Astrocyte of the cerebellum (primary cell): Measurements from ENCODE around the gene ANO3.

Experiments
- DNase-seq: peaks from one replicate; pipeline ENCODE4 v3.0.0-alpha.2; 2011; ENCODE audit warnings: low read depth
- H3K4me3 ChIP-seq: 2 replicates; pipeline ENCODE4 v1.5.1; 2011; ENCODE audit warnings: mild to moderate bottlenecking, low read depth, low read length, moderate library complexity
- in situ Hi-C: cut with HindIII; loops from 2 replicates; pipeline ENCODE4 v1.10.0; 2017; ENCODE audit warnings: low sequenced_read_pairs
- TF ChIP-seq, protein P1 (sequence below): IDR thresholded peaks from 2 replicates; pipeline ENCODE4 v1.5.1; 2012; ENCODE audit warnings: low read length, low read depth, moderate library complexity, mild to moderate bottlenecking; ENCODE audit errors: missing control alignments

ANO3 gene

DNA sequence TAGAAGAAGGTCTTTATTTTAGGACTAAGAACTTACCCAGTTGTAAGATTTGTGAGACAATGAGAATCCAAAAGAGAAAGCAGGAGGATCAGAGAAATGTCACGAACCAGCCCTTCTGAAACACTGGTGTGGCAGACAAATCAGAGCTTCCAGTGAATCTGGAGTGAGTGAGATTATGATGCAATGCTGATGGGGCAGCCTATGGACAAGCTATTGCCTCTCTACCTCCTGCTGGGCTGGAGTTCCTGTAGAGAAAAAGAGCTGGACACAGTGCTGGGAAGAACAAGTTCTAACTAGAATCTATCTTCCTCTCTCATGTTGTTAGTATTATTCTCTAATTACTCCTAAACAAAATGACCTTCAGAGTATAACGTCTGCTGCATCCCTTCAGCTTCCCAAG, 12.0 kb upstream of the ANO3 start:
- no peak for DNase-seq
- in situ Hi-C loops, result no loop called here
- TF ChIP-seq, protein P1, sequence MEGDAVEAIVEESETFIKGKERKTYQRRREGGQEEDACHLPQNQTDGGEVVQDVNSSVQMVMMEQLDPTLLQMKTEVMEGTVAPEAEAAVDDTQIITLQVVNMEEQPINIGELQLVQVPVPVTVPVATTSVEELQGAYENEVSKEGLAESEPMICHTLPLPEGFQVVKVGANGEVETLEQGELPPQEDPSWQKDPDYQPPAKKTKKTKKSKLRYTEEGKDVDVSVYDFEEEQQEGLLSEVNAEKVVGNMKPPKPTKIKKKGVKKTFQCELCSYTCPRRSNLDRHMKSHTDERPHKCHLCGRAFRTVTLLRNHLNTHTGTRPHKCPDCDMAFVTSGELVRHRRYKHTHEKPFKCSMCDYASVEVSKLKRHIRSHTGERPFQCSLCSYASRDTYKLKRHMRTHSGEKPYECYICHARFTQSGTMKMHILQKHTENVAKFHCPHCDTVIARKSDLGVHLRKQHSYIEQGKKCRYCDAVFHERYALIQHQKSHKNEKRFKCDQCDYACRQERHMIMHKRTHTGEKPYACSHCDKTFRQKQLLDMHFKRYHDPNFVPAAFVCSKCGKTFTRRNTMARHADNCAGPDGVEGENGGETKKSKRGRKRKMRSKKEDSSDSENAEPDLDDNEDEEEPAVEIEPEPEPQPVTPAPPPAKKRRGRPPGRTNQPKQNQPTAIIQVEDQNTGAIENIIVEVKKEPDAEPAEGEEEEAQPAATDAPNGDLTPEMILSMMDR, result no peak
- H3K4me3 ChIP-seq, result no peak overlapping the region

DNA sequence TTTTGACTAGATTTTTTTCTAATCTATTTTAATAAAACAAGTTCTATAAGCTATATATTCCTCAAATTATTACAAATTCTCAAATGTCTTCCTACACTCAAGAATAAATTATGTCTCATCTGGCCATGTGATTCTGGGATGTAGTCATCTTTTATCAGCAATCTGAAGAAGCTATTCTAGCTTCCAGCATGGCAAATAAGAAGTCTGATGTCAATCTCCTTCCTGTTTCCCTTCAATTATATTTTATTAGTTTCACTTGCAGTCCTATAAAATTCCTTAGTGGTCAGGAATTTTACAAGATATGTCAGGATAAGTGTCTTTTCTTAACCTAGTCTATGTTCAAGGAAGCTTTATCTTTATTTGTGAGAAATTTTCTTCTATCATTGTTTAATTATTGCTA, 10.4 kb upstream of the ANO3 start:
- DNase-seq, result no peak
- in situ Hi-C loops, result no loop called here
- no peak overlapping the region for H3K4me3 ChIP-seq
- TF ChIP-seq, protein P1, result no peak

DNA sequence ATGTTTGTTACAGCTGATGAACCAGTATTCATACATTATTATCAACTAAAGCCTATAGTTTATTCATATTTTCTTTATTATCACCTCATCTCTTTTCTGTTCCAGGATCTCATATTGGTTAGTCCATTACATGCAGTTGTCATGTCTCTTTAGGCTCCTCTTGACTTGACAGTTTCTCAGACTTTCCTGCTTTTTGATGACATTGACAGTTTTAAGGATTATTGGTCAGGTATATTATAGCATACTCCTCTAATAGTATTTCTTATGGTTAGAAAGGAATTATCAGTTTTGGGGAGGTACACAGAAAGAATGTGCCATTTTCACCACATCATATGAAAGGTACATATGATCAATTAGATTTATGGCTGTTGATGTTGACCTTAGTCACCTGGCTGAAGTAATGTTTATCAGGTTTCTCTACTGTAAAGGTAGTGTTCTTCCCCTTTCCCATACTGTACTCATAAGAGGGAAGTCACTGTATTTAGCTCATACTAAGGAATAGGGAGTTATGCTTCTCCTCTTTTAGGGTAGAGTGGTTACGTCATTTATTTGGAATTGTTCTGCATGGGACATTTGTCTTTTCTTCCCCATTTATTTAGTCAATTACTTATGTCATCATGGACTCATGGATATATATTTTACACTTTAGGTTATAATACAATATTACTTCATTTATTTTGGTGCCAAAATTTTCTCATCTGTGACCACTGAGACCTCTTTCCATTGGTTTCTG, 9.4 kb upstream of the ANO3 start:
- TF ChIP-seq, protein P1, result no peak
- H3K4me3 ChIP-seq, result no peak overlapping the region
- DNase-seq, result no peak
- in situ Hi-C loops, result no loop called here

DNA sequence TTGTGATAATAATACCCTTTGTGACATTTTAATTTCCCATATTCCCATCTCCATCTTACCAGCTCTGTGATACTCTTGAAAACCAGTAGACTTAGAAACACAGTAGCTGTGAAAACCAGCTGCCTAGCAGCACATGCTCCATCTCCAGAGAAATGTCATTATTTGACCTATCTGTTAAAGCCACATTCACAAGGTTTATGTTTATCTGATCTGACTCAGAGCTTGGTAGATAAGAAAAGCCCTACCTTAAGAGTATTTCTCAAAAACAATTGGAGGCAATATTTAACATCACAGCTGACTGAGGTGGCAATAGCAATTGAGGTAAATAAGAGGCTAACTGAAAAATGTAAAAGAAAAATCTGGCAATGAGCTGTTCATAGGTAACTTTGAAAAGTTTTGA, 8.1 kb upstream of the ANO3 start:
- no peak for DNase-seq
- in situ Hi-C loops, result no loop called here
- TF ChIP-seq, protein P1, result no peak
- no peak overlapping the region for H3K4me3 ChIP-seq

DNA sequence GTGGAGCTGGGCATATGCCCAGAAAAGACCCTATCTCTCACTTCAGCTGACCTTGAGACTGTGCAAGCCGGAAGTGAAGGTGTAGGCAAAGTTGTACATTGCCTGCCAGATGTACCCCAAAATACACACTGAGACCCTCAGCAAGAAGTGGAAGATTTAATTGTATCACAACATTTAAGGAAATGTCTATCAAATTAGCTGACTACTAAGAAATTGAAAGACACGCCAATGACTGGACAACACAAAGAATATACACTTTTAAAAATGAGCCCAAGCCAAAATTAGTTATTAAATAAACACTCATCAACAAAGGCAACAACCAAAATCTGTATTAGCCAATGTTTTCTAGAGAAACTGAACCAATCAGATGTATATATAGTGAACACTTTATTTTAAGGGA, 7.7 kb upstream of the ANO3 start:
- in situ Hi-C loops, result no loop called here

DNA sequence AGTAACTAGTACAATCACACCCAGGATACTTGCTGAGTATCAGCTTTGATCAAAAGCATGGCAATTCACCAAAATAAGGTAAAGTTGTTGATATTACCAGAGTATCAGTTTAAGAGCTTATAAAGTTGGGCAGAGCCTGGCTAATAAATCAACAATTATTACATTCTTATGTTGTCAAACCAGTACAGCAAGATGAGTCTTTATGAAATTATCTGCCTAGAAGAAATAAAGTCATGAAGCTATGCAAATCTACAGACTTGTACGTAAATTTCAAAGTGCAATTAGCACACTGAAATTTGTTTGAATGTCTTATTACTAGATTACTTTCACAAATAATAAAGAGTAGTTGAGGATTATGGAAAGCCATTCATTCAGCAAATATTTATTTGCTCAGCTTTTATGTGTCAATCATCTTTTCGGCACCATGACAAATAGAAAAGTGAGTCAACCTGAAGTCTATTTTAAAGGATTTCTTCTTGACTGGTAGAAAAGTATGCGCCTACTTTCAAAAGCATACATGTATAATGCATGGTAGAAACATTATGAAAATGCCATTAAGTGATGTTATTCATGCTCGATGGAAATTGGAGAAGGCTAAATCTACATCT, 5.0 kb upstream of the ANO3 start:
- TF ChIP-seq, protein P1, result no peak
- in situ Hi-C loops, result no loop called here
- no peak overlapping the region for H3K4me3 ChIP-seq
- DNase-seq, result no peak

More for the DNA sequence above, 7.7 kb upstream of the ANO3 start:
- H3K4me3 ChIP-seq, result no peak overlapping the region
- DNase-seq, result no peak
- TF ChIP-seq, protein P1, result no peak
